NCI-H526 treated with DMSO at 0.1 percent for 48 hours (cell line): ENCODE results near the gene MED12.

Experiments
- DNase-seq: peaks from one replicate; lab custom pipeline; 2025; lab: John Stamatoyannopoulos, UW

The MED12 gene

DNA sequence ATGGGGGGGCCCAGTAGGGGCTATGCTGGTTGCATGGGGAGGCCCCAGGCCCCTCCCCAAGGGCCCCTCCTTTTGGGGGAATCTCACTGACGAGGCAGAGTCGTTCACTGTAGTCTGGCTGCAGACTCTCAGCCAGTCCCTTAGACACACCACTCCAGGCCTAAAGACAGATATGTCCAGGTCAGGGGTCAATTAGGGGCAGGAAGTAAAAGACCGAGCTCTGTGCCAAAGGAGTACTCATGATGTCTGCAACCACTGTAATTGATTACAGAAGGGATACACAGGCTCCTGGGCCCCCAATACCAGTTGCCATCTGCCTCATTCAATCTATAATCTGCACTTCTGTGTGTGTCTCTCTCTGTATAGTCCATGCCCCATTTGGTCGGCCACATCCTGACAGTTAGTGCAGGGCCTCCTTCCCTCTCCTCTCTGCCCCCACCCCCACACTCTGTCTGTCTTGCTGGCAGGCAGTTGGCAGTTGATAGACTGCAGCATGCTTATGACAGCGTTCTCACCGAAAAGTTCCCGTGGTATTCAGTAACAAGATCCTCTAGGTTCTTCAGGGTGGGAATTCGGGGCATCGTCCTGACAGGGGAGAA is 10.5 kb upstream of the MED12 start:
- DNase-seq, result no peak

DNA sequence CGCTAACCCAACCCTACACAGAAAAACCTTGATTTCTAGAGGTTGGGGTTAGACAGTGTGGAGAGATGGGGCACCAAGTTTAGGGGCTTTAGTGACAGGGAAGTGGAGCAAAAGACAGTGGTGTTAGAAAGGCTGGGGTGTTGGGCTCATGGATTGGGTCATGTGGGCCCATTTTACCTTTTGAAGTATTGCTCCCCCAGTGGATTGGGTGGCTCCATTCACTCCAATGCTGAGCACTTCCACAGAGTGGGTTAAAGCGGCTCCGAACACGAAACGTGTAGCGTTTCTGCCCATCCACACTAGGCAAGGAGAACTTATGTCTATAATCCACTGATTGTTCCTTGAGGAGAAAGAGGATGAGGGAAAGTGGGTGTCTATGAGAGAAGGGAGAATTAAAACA is 9.3 kb upstream of the MED12 start:
- DNase-seq, result no peak

DNA sequence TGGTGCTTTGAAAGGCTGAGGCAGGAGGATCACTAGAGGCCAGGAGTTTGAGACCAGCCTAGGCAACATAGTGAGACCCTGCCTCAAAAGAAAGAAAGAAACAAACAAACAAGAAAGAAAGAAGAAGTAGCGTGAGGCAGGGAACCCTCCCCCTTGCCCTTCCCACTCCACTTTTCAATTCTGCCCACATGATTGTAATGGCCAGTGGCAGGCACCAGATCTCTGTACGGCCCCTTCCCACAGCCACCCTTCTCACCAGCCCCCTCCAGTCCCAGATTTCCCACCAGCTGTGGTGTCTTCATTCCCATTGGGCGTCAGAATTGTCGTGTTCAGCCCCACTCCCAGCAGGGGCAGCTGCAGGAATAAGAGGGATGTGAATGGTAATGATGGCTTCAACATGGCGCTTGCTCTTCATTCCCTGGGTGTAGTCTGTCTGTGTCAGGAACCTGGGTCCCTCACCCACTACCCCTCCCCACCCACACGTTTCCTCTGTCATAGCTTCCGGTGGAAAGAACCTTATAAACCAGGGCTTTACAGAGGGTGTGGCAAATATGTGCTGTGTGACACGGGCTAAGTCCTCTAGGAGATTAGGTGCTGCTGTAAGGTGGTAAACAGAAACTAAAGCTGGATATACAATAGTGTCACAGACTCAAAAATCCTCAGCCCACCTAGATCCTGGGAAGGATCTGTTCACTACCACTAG is 7.1 kb upstream of the MED12 start, which contains the start of gene IL2RG:
Gene IL2RG, minus strand, starts transcription at position 437 of the 703 bp plus-strand sequence. Its CDS starts 38 bp downstream, at position 399.
- DNase-seq, result no peak

- no peak for DNase-seq
These were observed 6.4 kb upstream of the MED12 start for GRCh38 chrX:71111921-71112431.

DNA sequence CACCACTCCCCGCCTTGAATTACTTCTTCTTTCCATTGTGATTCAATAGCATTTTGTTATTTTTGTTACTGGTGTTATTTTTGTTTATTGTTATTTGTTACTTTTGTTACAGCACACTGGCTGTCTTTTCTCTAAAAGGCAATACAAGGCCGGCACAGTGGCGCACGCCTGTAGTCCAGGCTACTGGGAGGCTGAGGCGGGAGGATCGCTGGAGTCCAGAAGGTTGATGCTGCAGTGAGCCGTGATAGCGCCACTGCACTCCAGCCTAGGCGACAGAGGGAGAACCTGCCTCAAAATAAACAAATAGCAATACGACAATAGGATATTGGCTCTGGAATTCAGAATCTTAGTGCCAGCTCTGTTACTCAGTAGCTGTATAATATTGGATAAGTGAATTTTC is 1.0 kb upstream of the MED12 start:
- DNase-seq, result no peak

DNA sequence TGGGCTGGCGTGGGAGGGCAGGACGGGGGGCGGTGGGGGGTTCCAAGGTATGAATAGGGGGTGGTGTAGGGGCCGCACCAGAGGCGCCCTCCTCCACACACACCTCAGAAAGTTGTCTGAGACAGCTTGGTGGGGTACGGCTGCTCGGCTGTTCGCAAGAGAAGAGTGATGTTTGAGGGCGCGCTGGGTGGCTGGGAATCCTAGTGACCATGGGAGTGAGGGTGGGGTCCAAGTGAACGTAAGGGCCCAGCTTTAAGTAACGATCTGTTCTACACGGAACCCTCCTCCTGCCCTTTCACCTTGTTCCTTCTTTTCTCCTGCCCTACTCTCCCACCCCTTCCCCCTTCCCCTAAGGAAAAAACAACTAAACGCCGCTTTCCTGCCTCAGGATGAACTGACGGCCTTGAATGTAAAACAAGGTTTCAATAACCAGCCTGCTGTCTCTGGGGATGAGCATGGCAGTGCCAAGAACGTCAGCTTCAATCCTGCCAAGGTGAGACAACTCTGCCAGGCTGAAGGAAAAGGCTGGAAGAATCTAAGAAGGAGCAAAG is 664 bp downstream of the MED12 start:
- DNase-seq, result no peak

DNA sequence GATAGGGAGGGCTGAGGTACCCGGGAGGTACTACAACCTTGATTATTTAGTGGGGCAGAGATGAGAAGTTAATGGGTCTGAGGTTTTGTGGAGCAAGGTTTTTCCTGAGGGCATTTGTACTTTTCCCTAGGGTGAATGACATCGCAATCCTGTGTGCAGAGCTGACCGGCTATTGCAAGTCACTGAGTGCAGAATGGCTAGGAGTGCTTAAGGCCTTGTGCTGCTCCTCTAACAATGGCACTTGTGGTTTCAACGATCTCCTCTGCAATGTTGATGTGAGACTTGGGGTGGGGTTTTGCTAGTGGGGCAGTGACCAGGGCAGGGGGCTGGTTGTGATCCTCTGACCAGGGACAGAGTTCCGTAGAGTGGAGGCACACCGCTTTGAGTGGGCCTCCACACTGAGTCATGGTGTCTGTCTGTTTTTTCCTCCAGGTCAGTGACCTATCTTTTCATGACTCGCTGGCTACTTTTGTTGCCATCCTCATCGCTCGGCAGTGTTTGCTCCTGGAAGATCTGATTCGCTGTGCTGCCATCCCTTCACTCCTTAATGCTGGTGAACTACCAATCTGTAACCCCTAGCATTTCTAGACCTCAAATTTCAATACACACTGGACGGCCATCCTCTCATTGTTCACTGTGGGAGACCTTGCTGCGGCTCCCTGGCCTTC is 9.9 kb downstream of the MED12 start:
- DNase-seq, result no peak

GRCh38 chrX:71128915-71129765 is 10.7 kb downstream of the MED12 start:
- peak; percentile 12 for DNase-seq

- DNase-seq, result no peak
These were observed 13.1 kb downstream of the MED12 start for GRCh38 chrX:71131510-71131909.

GRCh38 chrX:71140440-71140839 is 22.0 kb downstream of the MED12 start:
- no peak for DNase-seq

- no peak for DNase-seq
These were observed 25.1 kb downstream of the MED12 start for GRCh38 chrX:71143508-71143907.

DNA sequence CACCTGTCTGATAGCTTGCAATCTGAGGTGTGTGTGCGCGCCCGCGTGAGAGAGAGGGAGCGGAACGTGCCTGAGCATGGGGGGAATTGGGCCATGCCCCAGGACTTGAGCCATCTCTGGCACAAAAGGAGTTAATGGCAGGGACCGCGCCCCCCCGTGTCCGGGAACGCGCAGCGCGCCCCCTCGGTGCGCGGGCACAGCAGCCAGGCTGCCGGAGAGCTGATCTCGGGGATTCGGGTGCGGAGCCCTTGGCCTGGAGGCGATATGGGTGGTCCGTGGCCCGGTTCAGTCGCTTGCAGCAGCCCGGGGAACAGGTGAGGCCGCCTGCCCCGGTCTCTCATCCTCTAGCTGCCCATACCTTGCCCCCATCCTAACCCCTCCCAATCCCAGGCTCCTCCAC is 26.3 kb downstream of the MED12 start, which contains the start of gene NLGN3:
Gene NLGN3, plus strand, starts transcription at position 191 of the 400 bp plus-strand sequence. CDS start 2,909 bp downstream, outside the sequence.
- DNase-seq, result no peak

DNA sequence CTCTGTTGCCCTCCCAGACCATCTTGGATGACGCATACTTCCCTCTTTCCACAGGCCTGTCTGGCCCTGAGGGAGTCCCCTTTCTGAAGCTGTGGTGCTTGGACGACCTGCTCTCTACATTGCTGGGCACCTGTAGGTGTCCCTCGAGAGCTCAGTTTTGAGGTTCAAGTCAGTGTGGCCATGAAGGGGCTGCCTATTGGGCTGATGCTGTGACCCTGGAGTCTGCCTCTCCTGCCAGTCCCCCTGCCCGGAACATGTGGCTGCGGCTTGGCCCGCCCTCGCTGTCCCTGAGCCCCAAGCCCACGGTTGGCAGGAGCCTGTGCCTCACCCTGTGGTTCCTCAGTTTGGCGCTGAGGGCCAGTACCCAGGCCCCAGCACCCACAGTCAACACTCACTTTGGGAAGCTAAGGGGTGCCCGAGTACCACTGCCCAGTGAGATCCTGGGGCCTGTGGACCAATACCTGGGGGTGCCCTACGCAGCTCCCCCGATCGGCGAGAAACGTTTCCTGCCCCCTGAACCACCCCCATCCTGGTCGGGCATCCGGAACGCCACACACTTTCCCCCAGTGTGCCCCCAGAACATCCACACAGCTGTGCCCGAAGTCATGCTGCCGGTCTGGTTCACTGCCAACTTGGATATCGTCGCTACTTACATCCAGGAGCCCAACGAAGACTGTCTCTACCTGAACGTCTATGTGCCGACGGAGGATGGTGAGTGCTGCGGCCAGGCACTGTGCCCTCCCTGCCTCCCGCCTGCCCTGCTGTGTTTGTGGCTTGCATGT is 29.3 kb downstream of the MED12 start:
- DNase-seq, result no peak

DNA sequence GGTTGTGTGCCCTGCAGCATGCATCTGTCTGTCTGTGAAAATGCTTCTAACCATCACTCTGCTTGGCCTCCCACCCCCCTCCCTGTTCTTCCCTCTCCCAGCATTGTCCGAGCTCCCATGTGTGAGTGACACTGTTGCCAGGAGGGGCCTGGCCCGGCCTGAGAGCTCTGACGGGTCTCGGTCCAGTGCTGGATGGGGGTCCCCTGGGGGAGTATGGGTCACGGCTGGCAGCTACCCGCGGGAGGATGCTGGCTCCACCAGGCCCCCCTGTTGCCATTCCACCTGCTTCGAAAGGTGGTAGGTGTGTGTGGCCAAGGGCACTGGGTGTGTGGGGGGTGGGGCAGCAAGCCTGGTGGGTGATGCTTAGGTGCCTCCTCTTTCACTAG is 29.9 kb downstream of the MED12 start:
- no peak for DNase-seq

- DNase-seq, result no peak
These were observed 33.0 kb downstream of the MED12 start for GRCh38 chrX:71151366-71151765.

DNA sequence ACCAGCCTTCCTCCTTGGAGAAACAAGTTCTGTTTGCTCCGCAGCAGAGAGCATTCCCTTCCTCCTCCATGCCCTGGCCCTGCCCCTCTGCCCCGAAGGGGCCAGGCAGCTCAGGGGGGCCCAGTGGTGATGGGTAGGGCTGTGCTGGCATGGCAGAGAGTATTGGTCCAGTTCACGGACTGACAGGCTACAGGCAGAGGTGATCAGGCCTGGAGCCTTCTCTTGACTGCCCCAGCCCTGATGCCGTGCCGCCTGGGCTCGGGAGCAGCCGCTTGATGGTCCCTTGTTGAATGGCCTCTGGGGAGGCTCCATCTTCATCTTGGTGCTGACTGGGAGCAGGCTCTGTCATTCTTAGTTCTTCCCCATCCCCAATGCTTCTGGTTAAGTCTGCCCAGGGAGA is 35.8 kb downstream of the MED12 start:
- DNase-seq, result no peak

DNA sequence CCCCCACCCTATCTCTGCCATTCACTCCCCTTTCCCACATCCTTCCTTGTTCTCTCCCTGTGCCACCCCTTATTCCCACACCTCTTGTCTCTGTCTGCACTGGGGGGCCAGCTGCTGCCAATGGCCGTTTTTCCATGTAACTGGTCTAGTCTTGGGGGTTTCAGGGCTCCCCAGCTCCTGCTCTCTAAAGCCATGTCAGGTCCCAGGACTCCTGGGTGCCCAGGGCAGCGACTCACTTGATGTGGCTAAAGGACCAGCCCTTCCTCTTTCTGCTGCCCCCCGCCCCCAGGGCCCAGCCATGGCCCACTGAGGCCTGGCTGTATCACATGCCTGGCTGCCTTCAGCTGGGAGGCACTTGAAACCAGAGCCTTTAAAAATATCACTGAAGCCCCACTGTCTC is 36.2 kb downstream of the MED12 start:
- no peak for DNase-seq

- no peak for DNase-seq
These were observed 40.2 kb downstream of the MED12 start for GRCh38 chrX:71158603-71159002.

GRCh38 chrX:71159335-71159734 is 40.9 kb downstream of the MED12 start:
- DNase-seq, result no peak

DNA sequence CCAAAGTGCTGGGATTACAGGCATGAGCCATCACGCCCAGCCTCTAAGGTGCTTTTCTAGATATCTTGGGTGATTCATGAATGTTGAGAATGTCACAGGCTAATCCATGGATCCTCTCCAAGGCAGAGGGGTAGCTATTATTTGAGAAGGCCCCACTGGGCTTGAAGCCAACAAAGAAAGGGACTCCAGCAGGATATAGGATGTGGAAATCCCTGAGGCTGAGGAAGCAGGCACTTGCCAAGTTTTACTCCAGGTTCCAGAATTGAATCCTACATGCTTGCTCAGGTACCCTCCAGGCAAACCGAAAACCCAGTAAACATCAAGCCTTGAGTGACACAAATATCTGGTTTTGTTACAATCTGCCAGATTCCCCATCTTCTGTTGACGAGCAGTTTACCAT is 42.1 kb downstream of the MED12 start:
- DNase-seq, result no peak

GRCh38 chrX:71162981-71163380 is 44.6 kb downstream of the MED12 start:
- DNase-seq, result no peak
